ENCODE measurements around the gene GPHN. TPM values are rescaled to one million over a fixed set of nuclear protein-coding genes. Genes with fewer than 3 reads are reported as not detected.

The GPHN gene
- total RNA-seq, 1 experiment from 2014 or later: 18.1 TPM

- no peak for TF ChIP-seq AFF4 (CRISPR knock-in tag; IDR thresholded peaks at IDR 0.05; ENCODE audit: borderline replicate concordance)
- no peak for TF ChIP-seq GABPB1 (CRISPR knock-in tag; IDR thresholded peaks at IDR 0.05)
- no peak for TF ChIP-seq NFE2L1 (CRISPR knock-in tag; IDR thresholded peaks at IDR 0.05)
- no peak for TF ChIP-seq NFATC4 (CRISPR knock-in tag; IDR thresholded peaks at IDR 0.05)
- no peak for TF ChIP-seq ZNF232 (CRISPR knock-in tag; IDR thresholded peaks at IDR 0.05)
- no peak for TF ChIP-seq TCF7 (CRISPR knock-in tag; IDR thresholded peaks at IDR 0.05; ENCODE audit: low read depth)
These were observed 687.3 kb downstream of the GPHN start (continued) for GRCh38 chr14:67195279-67195678.

- ChIA-PET CTCF (no interaction called here), POLR2A (no interaction called here)
- ATAC-seq (no peak), DNase-seq (ENCODE audit: low spot score) (no peak)
- Mint-ChIP-seq H3K4me1 (no peaks in the 10 kb centered on the region), H3K36me3 (no peaks in the 10 kb centered on the region), H3K27ac (no peak overlapping the region), H3K27me3 (ENCODE audit: low read depth) (no peaks in the 10 kb centered on the region), H3K9me3 (no peaks in the 10 kb centered on the region), H3K4me3 (no peak overlapping the region)
- TF ChIP-seq USF2 (CRISPR knock-in tag; IDR thresholded peaks at IDR 0.05) (no peak), ZNF232 (CRISPR knock-in tag; IDR thresholded peaks at IDR 0.05) (no peak), FOXP1 (CRISPR knock-in tag; IDR thresholded peaks at IDR 0.05; ENCODE audit: borderline replicate concordance) (no peak), HMGA2 (CRISPR knock-in tag; IDR thresholded peaks at IDR 0.05) (no peak), E2F1 (CRISPR knock-in tag; IDR thresholded peaks at IDR 0.05) (no peak), HMGXB4 (CRISPR knock-in tag; IDR thresholded peaks at IDR 0.05) (no peak), AR (CRISPR knock-in tag; IDR thresholded peaks at IDR 0.05) (no peak), OVOL2 (CRISPR knock-in tag; IDR thresholded peaks at IDR 0.05; ENCODE audit: borderline replicate concordance) (no peak), STAT6 (CRISPR knock-in tag; conservative IDR thresholded peaks at IDR 0.05; ENCODE audit: low read depth) (no peak), ZNF416 (CRISPR knock-in tag; IDR thresholded peaks at IDR 0.05) (no peak), NFYB (CRISPR knock-in tag; conservative IDR thresholded peaks at IDR 0.05; ENCODE audit: low read depth) (no peak), ZNF425 (CRISPR knock-in tag; conservative IDR thresholded peaks at IDR 0.05) (no peak), ZNF423 (CRISPR knock-in tag; IDR thresholded peaks at IDR 0.05) (no peak), ZNF671 (CRISPR knock-in tag; IDR thresholded peaks at IDR 0.05) (no peak)
These were observed 691.1 kb downstream of the GPHN start for GRCh38 chr14:67199016-67199415.
